GM12801 (cell line): ENCODE measurements around the gene DNASE1L2.

Experiments
- CTCF ChIP-seq: IDR thresholded peaks from one replicate; pipeline ENCODE4 v1.5.1; 2011; ENCODE audit warnings: control low read depth; ENCODE audit not compliant: insufficient read length; ENCODE audit errors: extremely low read depth

DNASE1L2 gene

GRCh38 chr16:2209258-2210008 lies 26.8 kb upstream of the DNASE1L2 start:
- no peak for TF ChIP-seq CTCF

GRCh38 chr16:2210009-2210332 lies 26.3 kb upstream of the DNASE1L2 start:
- TF ChIP-seq CTCF: no peak

GRCh38 chr16:2210386-2211365 lies 25.6 kb upstream of the DNASE1L2 start, which contains the start of gene BRICD5:
TSS of gene BRICD5 (minus strand) at chr16:2210863. CDS start at chr16:2210833, 30 bp downstream.
- TF ChIP-seq CTCF: no peak

- TF ChIP-seq CTCF: no peak
These were observed 24.3 kb upstream of the DNASE1L2 start for GRCh38 chr16:2211923-2212347.

GRCh38 chr16:2212362-2213324 lies 23.6 kb upstream of the DNASE1L2 start:
- TF ChIP-seq CTCF: no peak

- TF ChIP-seq CTCF: no peak
These were observed 22.2 kb upstream of the DNASE1L2 start for GRCh38 chr16:2213817-2214718.
